ENCODE measurements around the gene AQP3. TPM values are rescaled to one million over a fixed set of nuclear protein-coding genes. Genes with fewer than 3 reads are reported as not detected.
A peak's percentile ranks its signal among the peaks of the same experiment; 100 is the strongest.

The AQP3 gene
- total and polyA plus RNA-seq, 4 donors: 43.9 to 218 (median 159) TPM

- Histone ChIP-seq H3K4me1 (ENCODE audit: control insufficient read depth in 5 of 5, insufficient read depth in 5 of 5, low read length in 5 of 5) (peaks cover 0 to 11% (median 6%) of the 10 kb centered on the region in 5 donors), H3K27ac (ENCODE audit: low read depth in 1 of 2, low read length in 1 of 2) (no peak overlapping the region), H3K9ac (ENCODE audit: insufficient read depth in 1 of 2, low read length in 2 of 2) (no peak overlapping the region), H3K9me3 (ENCODE audit: control insufficient read depth in 4 of 4, insufficient read depth in 3 of 4, low read length in 3 of 4) (no peaks in the 10 kb centered on the region), H3K36me3 (ENCODE audit: control insufficient read depth in 4 of 4, insufficient read depth in 4 of 4, low read length in 4 of 4) (peaks cover 45 to 76% (median 52%) of the 10 kb centered on the region in 4 donors), H3K27me3 (ENCODE audit: control insufficient read depth in 3 of 3, insufficient read depth in 3 of 3, low read length in 2 of 3) (no peaks in the 10 kb centered on the region), H3K4me3 (no peak overlapping the region)
- no peak for TF ChIP-seq CTCF (IDR thresholded peaks at IDR 0.05; ENCODE audit: control extremely low read depth, extremely low read depth)
- ATAC-seq (ENCODE audit: insufficient read depth, low FRiP score): no peak
- WGBS, 2 donors: 91 to 93% methylated on average over 4 of the region's 4 CpGs
- DNase-seq: no peak
Measured at GRCh38 chr9:33468215-33468730, 20.9 kb upstream of the AQP3 start.

GRCh38 chr9:33467526-33467925 lies 20.1 kb upstream of the AQP3 start:
- H3K4me1 ChIP-seq (ENCODE audit: control insufficient read depth in 5 of 5, insufficient read depth in 5 of 5, low read length in 5 of 5): peaks cover 0 to 6% (median 3%) of the 10 kb centered on the region in 5 donors
- H3K27me3 ChIP-seq (ENCODE audit: control insufficient read depth in 3 of 3, insufficient read depth in 3 of 3, low read length in 2 of 3): no peaks in the 10 kb centered on the region
- H3K9ac ChIP-seq (ENCODE audit: insufficient read depth in 1 of 2, low read length in 2 of 2): no peak overlapping the region
- TF ChIP-seq CTCF (IDR thresholded peaks at IDR 0.05; ENCODE audit: control extremely low read depth, extremely low read depth): no peak
- DNase-seq (no peak), ATAC-seq (ENCODE audit: insufficient read depth, low FRiP score) (no peak)
- H3K36me3 ChIP-seq (ENCODE audit: control insufficient read depth in 4 of 4, insufficient read depth in 4 of 4, low read length in 4 of 4): peaks cover 45 to 84% (median 56%) of the 10 kb centered on the region in 4 donors
- H3K27ac ChIP-seq (ENCODE audit: low read depth in 1 of 2, low read length in 1 of 2): no peak overlapping the region
- WGBS, 2 donors: 95% methylated on average over 7 of the region's 7 CpGs
- no peak overlapping the region for H3K4me3 ChIP-seq
- no peaks in the 10 kb centered on the region for H3K9me3 ChIP-seq (ENCODE audit: control insufficient read depth in 4 of 4, insufficient read depth in 3 of 4, low read length in 3 of 4)

- H3K9ac ChIP-seq (ENCODE audit: insufficient read depth in 1 of 2, low read length in 2 of 2): no peak overlapping the region
- no peak overlapping the region for H3K4me3 ChIP-seq
- peaks cover 45 to 87% (median 57%) of the 10 kb centered on the region in 4 donors for H3K36me3 ChIP-seq (ENCODE audit: control insufficient read depth in 4 of 4, insufficient read depth in 4 of 4, low read length in 4 of 4)
- peak; percentile 83 for TF ChIP-seq CTCF (IDR thresholded peaks at IDR 0.05; ENCODE audit: control extremely low read depth, extremely low read depth)
- ATAC-seq (ENCODE audit: insufficient read depth, low FRiP score): peak; percentile 70
- H3K27ac ChIP-seq (ENCODE audit: low read depth in 1 of 2, low read length in 1 of 2): no peak overlapping the region
- no peaks in the 10 kb centered on the region for H3K9me3 ChIP-seq (ENCODE audit: control insufficient read depth in 4 of 4, insufficient read depth in 3 of 4, low read length in 3 of 4)
- no peaks in the 10 kb centered on the region for H3K27me3 ChIP-seq (ENCODE audit: control insufficient read depth in 3 of 3, insufficient read depth in 3 of 3, low read length in 2 of 3)
- DNase-seq: peak in 2 of 3 donors; percentile 34 to 54
- 79 to 84% methylated on average over 24 of the region's 24 CpGs for WGBS, 2 donors
- peaks cover 0 to 2% (median 0%) of the 10 kb centered on the region in 5 donors for H3K4me1 ChIP-seq (ENCODE audit: control insufficient read depth in 5 of 5, insufficient read depth in 5 of 5, low read length in 5 of 5)
Measured at GRCh38 chr9:33466565-33467495, 19.4 kb upstream of the AQP3 start.

Measured in lung (tissue), 12 donors.